Activated CD8-positive, alpha-beta T cell treated with anti-CD3 and anti-CD28 coated beads for 36 hours (primary cell): ENCODE measurements around the gene PTPRJ. TPM values are rescaled to one million over a fixed set of nuclear protein-coding genes. Genes with fewer than 3 reads are reported as not detected.

Experiments used
- ATAC-seq: fragments of 200-7000 bp; cut with Tn5 transposase; one replicate; pipeline ENCODE4 v1.10.0; 2021; ENCODE audit warnings: mild to moderate bottlenecking, moderate library complexity
- CTCF ChIA-PET: fragments of 350-600 bp; sonication (Branson Sonifier 250); formaldehyde crosslinking; loops from one replicate; lab custom pipeline; 2021; ENCODE audit warnings: antibody characterized with exemption; lab: Charles Lee
- POLR2A ChIA-PET: fragments of 350-600 bp; sonication (Branson Sonifier 250); formaldehyde crosslinking; loops from one replicate; lab custom pipeline; 2021; ENCODE audit warnings: antibody characterized with exemption; lab: Charles Lee
- DNase-seq: peaks from one replicate; pipeline ENCODE4 v3.0.0-alpha.2; 2020
- H3K27ac Mint-ChIP-seq: one replicate; pipeline ENCODE4 v1.8.0; 2021; ENCODE audit warnings: mild to moderate bottlenecking, mixed read lengths
- H3K27me3 Mint-ChIP-seq: one replicate; pipeline ENCODE4 v1.8.0; 2021; ENCODE audit warnings: mixed read lengths
- H3K36me3 Mint-ChIP-seq: one replicate; pipeline ENCODE4 v1.8.0; 2021; ENCODE audit warnings: low read depth, mixed read lengths
- H3K4me1 Mint-ChIP-seq: one replicate; pipeline ENCODE4 v1.8.0; 2021; ENCODE audit warnings: low read depth, mixed read lengths
- H3K4me3 Mint-ChIP-seq: one replicate; pipeline ENCODE4 v1.8.0; 2021; ENCODE audit warnings: mild to moderate bottlenecking, moderate library complexity, mixed read lengths
- H3K9me3 Mint-ChIP-seq: one replicate; pipeline ENCODE4 v1.8.0; 2021; ENCODE audit warnings: mixed read lengths
- CTCF ChIP-seq: fragments of 200-600 bp; IDR thresholded peaks from one replicate; pipeline ENCODE4 v1.8.0; 2022; ENCODE audit warnings: antibody characterized with exemption, mild to moderate bottlenecking
- intact Hi-C: fragments of 100-400 bp; cut with micrococcal nuclease; formaldehyde crosslinking; loops from one replicate; pipeline ENCODE4 v1.10.0; 2022
- total RNA-seq, 2 experiments: library from RNA; stranded (reverse); gene quantifications; one replicate each; pipeline ENCODE4 v1.2.3, GENCODE V29; 2021

PTPRJ gene
- total RNA-seq, 2 experiments from 2014 or later = 21.5 to 23.4 TPM

- intact Hi-C loops = no loop called here
- Mint-ChIP-seq H3K4me1 (peaks cover 64% of the 10 kb centered on the region), H3K9me3 (no peaks in the 10 kb centered on the region), H3K4me3 (no peak overlapping the region), H3K27ac (no peak overlapping the region), H3K36me3 (peaks cover 4% of the 10 kb centered on the region), H3K27me3 (no peaks in the 10 kb centered on the region)
- TF ChIP-seq CTCF = no peak
- DNase-seq (no peak), ATAC-seq (no peak)
- ChIA-PET POLR2A (interaction anchor here (0.6 to 1.7 kb wide), 4 partner anchors 11 to 44 kb away, joined by 3 to 6 read pairs (median 4); no protein-coding TSS in a partner anchor), CTCF (interaction anchor here (1.3 kb wide), 1 partner anchor 12 kb away, joined by 4 read pairs; no protein-coding TSS in a partner anchor)
These were observed 65.2 kb downstream of the PTPRJ start for GRCh38 chr11:48045536-48045935.

GRCh38 chr11:48047616-48048015 is 67.3 kb downstream of the PTPRJ start:
- intact Hi-C loops = no loop called here
- Mint-ChIP-seq H3K27me3 (no peaks in the 10 kb centered on the region), H3K36me3 (peaks cover 4% of the 10 kb centered on the region), H3K4me3 (no peak overlapping the region), H3K27ac (no peak overlapping the region), H3K4me1 (peaks cover 69% of the 10 kb centered on the region), H3K9me3 (no peaks in the 10 kb centered on the region)
- TF ChIP-seq CTCF = no peak
- ATAC-seq (no peak), DNase-seq (no peak)
- ChIA-PET POLR2A (interaction anchor here (0.7 kb wide), 1 partner anchor 64 kb away, joined by 3 read pairs; no protein-coding TSS in a partner anchor), CTCF (no interaction called here)

GRCh38 chr11:48049036-48049435 is 68.7 kb downstream of the PTPRJ start:
- Mint-ChIP-seq H3K27me3 (no peaks in the 10 kb centered on the region), H3K36me3 (peaks cover 4% of the 10 kb centered on the region), H3K9me3 (no peaks in the 10 kb centered on the region), H3K27ac (no peak overlapping the region), H3K4me1 (peaks cover 58% of the 10 kb centered on the region), H3K4me3 (no peak overlapping the region)
- TF ChIP-seq CTCF = no peak
- ChIA-PET CTCF (no interaction called here), POLR2A (interaction anchor here (1.2 kb wide), 1 partner anchor 31 kb away, joined by 5 read pairs; no protein-coding TSS in a partner anchor)
- DNase-seq = no peak
- intact Hi-C loops = no loop called here
- no peak for ATAC-seq

- no peak for DNase-seq
- Mint-ChIP-seq H3K27ac (no peak overlapping the region), H3K27me3 (no peaks in the 10 kb centered on the region), H3K4me1 (peaks cover 61% of the 10 kb centered on the region), H3K36me3 (peaks cover 6% of the 10 kb centered on the region), H3K4me3 (no peak overlapping the region), H3K9me3 (peaks cover 1% of the 10 kb centered on the region)
- no peak for ATAC-seq
- CTCF ChIA-PET = interaction anchor here (1.5 kb wide), 1 partner anchor 116 kb away, joined by 5 read pairs; no protein-coding TSS in a partner anchor
- no peak for TF ChIP-seq CTCF
- intact Hi-C loops = no loop called here
- POLR2A ChIA-PET = no interaction called here
These were observed 69.9 kb downstream of the PTPRJ start for GRCh38 chr11:48050304-48050703.

- H3K4me3 Mint-ChIP-seq = no peak overlapping the region
- peaks cover 2% of the 10 kb centered on the region for H3K9me3 Mint-ChIP-seq
- intact Hi-C loops = no loop called here
- no peak overlapping the region for H3K27ac Mint-ChIP-seq
- CTCF ChIA-PET = interaction anchor here (0.9 to 1.5 kb wide), 3 partner anchors 58 to 117 kb away, joined by 3 to 5 read pairs (median 3); no protein-coding TSS in a partner anchor
- POLR2A ChIA-PET = interaction anchor here (0.6 to 1.0 kb wide), 2 partner anchors 14 to 40 kb away, joined by 3 to 4 read pairs; no protein-coding TSS in a partner anchor
- TF ChIP-seq CTCF = no peak
- peaks cover 63% of the 10 kb centered on the region for H3K4me1 Mint-ChIP-seq
- ATAC-seq (no peak), DNase-seq (no peak)
- no peaks in the 10 kb centered on the region for H3K27me3 Mint-ChIP-seq
- peaks cover 6% of the 10 kb centered on the region for H3K36me3 Mint-ChIP-seq
These were observed 71.0 kb downstream of the PTPRJ start for GRCh38 chr11:48051217-48051830.
